Kidney (tissue), 14 donors: ENCODE results near the gene BRI3. TPM values are rescaled to one million over a fixed set of nuclear protein-coding genes. Genes with fewer than 3 reads are reported as not detected.

Source experiments
- DNase-seq, 5 donors: peaks; one replicate each; pipeline ENCODE4 v3.0.0-alpha.2; 2013 to 2020
- FAIRE-seq: peaks from 2 replicates; lab custom pipeline; 2012; peaks lifted over from hg19 to GRCh38; lab: Jason Lieb, UNC
- H3K27ac ChIP-seq, 2 donors: one replicate each; pipeline ENCODE4 v1.7.0; 2013; ENCODE audit warnings: low read depth in 2 of 2, low read length in 2 of 2, inconsistent platforms in 1 of 2
- H3K27me3 ChIP-seq: one replicate; pipeline ENCODE4 v1.7.1; 2013; ENCODE audit warnings: low read length, inconsistent platforms; ENCODE audit not compliant: control insufficient read depth, insufficient read depth
- H3K36me3 ChIP-seq, 3 donors: one replicate each; pipeline versions ENCODE4 v1.7.0 to v1.7.1; 2013; ENCODE audit warnings: low read length in 3 of 3, control low read depth in 1 of 3, inconsistent platforms in 1 of 3; ENCODE audit not compliant: insufficient read depth in 3 of 3, control insufficient read depth in 2 of 3
- H3K4me1 ChIP-seq, 3 donors: one replicate each; pipeline versions ENCODE4 v1.7.0 to v1.7.1; 2013; ENCODE audit warnings: low read length in 3 of 3, inconsistent platforms in 1 of 3, low read depth in 1 of 3; ENCODE audit not compliant: control insufficient read depth in 2 of 3, insufficient read depth in 2 of 3
- H3K4me3 ChIP-seq, 3 donors: one replicate each; pipeline versions ENCODE4 v1.7.0 to v1.8.1; 2013; ENCODE audit warnings: low read length in 3 of 3, control low read depth in 1 of 3, inconsistent platforms in 1 of 3
- H3K9ac ChIP-seq, 3 donors: one replicate each; pipeline versions ENCODE4 v1.7.0 to v1.7.1; 2013; ENCODE audit warnings: low read length in 3 of 3, control low read depth in 1 of 3, inconsistent platforms in 1 of 3
- H3K9me3 ChIP-seq, 3 donors: one replicate each; pipeline versions ENCODE4 v1.7.0 to v1.7.1; 2013; ENCODE audit warnings: low read length in 3 of 3, control low read depth in 1 of 3, inconsistent platforms in 1 of 3; ENCODE audit not compliant: control insufficient read depth in 2 of 3, insufficient read depth in 1 of 3
- intact Hi-C: fragments of 100-400 bp; cut with DNase I; formaldehyde crosslinking; loops from one replicate; pipeline ENCODE4 v1.11.1; 2022
- polyA plus RNA-seq: library from polyadenylated mRNA; stranded (reverse); fragments of 350-450 nt; fragmentation: Illumina TruSeq; extraction: RNeasy Lipid Tissue Mini Kit (QIAGEN cat#74804); gene quantifications from one replicate; pipeline ENCODE4 v1.2.3, GENCODE V29; 2014; ENCODE audit warnings: low read depth, low replicate concordance; ENCODE audit not compliant: insufficient read depth
- total RNA-seq: library from RNA; stranded (reverse); fragmentation: NEBNext Ultra II Directional; extraction: Animal tissue kit (Norgen Biotek cat#: 25700); gene quantifications from one replicate; pipeline ENCODE4 v1.2.1, GENCODE V29; 2021
- TF ChIP-seq, protein P1 (sequence below): IDR thresholded peaks from 3 replicates; pipeline ENCODE4 v1.5.1; 2012; ENCODE audit warnings: mild to moderate bottlenecking, moderate library complexity, borderline replicate concordance; ENCODE audit not compliant: insufficient read depth; ENCODE audit errors: extremely low read depth
- donor health status: control.
- donor health status: control.
- donor health status: control.
- donor health status: control.
- donor health status: control.
- donor health status: DM: yes; HTN: yes; CAD: no.
- donor health status: Normal renal cell carcinoma (clear cell type).

The BRI3 gene
- total and polyA plus RNA-seq, 2 donors from 2014 or later: 192 to 240 TPM

DNA sequence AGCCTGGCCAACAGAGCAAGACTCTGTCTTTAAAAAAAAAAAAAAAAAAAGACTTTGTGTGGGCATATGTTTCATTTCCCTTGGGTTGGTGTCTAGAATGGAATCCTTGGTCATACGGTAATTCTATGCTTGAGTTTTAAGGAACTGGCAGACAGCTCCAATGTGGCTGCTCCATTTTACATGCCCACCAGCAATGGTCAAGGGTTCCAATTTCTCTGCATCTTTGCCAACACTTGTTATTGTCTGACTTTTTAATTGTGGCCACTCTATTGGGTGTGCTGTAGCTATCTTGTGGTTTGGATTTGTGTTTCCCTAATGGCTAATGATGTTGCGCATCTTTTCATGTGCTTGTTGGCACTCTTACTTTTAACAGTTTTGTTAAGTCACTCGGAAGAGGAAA, 57.6 kb downstream of the BRI3 start:
- Histone ChIP-seq H3K9ac (no peak overlapping the region), H3K4me1 (no peaks in the 10 kb centered on the region), H3K27ac (no peak overlapping the region), H3K9me3 (no peaks in the 10 kb centered on the region), H3K4me3 (no peak overlapping the region), H3K36me3 (no peaks in the 10 kb centered on the region), H3K27me3 (no peaks in the 10 kb centered on the region)
- intact Hi-C loops: no loop called here
- FAIRE-seq (no peak), DNase-seq (no peak)
- TF ChIP-seq, protein P1, sequence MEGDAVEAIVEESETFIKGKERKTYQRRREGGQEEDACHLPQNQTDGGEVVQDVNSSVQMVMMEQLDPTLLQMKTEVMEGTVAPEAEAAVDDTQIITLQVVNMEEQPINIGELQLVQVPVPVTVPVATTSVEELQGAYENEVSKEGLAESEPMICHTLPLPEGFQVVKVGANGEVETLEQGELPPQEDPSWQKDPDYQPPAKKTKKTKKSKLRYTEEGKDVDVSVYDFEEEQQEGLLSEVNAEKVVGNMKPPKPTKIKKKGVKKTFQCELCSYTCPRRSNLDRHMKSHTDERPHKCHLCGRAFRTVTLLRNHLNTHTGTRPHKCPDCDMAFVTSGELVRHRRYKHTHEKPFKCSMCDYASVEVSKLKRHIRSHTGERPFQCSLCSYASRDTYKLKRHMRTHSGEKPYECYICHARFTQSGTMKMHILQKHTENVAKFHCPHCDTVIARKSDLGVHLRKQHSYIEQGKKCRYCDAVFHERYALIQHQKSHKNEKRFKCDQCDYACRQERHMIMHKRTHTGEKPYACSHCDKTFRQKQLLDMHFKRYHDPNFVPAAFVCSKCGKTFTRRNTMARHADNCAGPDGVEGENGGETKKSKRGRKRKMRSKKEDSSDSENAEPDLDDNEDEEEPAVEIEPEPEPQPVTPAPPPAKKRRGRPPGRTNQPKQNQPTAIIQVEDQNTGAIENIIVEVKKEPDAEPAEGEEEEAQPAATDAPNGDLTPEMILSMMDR: no peak

DNA sequence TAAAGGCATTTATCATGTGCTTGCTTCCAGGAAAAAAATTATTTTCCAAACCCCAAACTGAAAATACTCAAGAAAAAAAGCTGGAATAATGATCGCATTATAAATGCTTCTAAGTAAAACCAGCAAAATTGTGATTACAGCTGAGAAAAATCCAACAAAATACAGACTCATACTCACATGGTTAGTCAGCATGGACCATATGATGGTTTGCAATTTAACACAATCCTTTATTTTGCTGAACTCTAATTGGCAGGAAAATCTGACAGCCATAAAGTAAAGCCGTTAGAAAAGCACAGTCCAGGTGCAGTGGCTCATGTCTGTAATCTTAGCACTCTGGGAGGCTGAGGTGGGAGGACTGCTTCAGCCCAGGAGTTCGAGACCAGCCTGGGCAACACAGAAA, 59.6 kb downstream of the BRI3 start:
- no peak overlapping the region for H3K4me3 ChIP-seq
- H3K27ac ChIP-seq: no peak overlapping the region
- intact Hi-C loops: no loop called here
- no peaks in the 10 kb centered on the region for H3K36me3 ChIP-seq
- H3K27me3 ChIP-seq: no peaks in the 10 kb centered on the region
- TF ChIP-seq, protein P1: no peak
- no peaks in the 10 kb centered on the region for H3K4me1 ChIP-seq
- FAIRE-seq (no peak), DNase-seq (no peak)
- H3K9ac ChIP-seq: no peak overlapping the region
- H3K9me3 ChIP-seq: no peaks in the 10 kb centered on the region

Other genes with a start within 250 kb of the BRI3 start
- gene LMTK2, start 174.8 kb upstream of the BRI3 start, total RNA-seq: 24.8 TPM
- 3.3 TPM for gene LMTK2, start 174.8 kb upstream of the BRI3 start, polyA plus RNA-seq
- gene BHLHA15, start 70.2 kb upstream of the BRI3 start, total RNA-seq: 3.1 TPM
- not detected for gene BHLHA15, start 70.2 kb upstream of the BRI3 start, polyA plus RNA-seq
- gene TECPR1, start 29.5 kb upstream of the BRI3 start, total RNA-seq: 39.5 TPM
- gene TECPR1, start 29.5 kb upstream of the BRI3 start, polyA plus RNA-seq: 5.1 TPM
- 18.8 TPM for gene BAIAP2L1, start 119.4 kb downstream of the BRI3 start, total RNA-seq
- gene BAIAP2L1, start 119.4 kb downstream of the BRI3 start, polyA plus RNA-seq: 9.6 TPM